ENCODE measurements around the gene BYSL. TPM values are rescaled to one million over a fixed set of nuclear protein-coding genes. Genes with fewer than 3 reads are reported as not detected.

The BYSL gene
- total RNA-seq, 1 donor from 2014 or later: 16.9 TPM

GRCh38 chr6:41922154-41922553 is 855 bp downstream of the BYSL start:
- no peaks in the 10 kb centered on the region for H3K27me3 ChIP-seq (ENCODE audit: control insufficient read depth, insufficient read depth, low read length)
- DNase-seq (ENCODE audit: low read depth): no peak
- no peak for TF ChIP-seq CTCF (IDR thresholded peaks at IDR 0.05; ENCODE audit: insufficient read depth, low read length, poor library complexity, severe bottlenecking)
- peak overlapping the region; percentile 98 for H3K4me3 ChIP-seq (ENCODE audit: low read depth, low read length)
- peaks cover 2% of the 10 kb centered on the region for H3K36me3 ChIP-seq (ENCODE audit: control insufficient read depth, insufficient read depth, low read length)

GRCh38 chr6:41927253-41927652 is 6.0 kb downstream of the BYSL start:
- TF ChIP-seq CTCF (IDR thresholded peaks at IDR 0.05; ENCODE audit: insufficient read depth, low read length, poor library complexity, severe bottlenecking): no peak
- no peak for DNase-seq (ENCODE audit: low read depth)
- H3K27me3 ChIP-seq (ENCODE audit: control insufficient read depth, insufficient read depth, low read length): no peaks in the 10 kb centered on the region
- H3K4me3 ChIP-seq (ENCODE audit: low read depth, low read length): no peak overlapping the region
- peaks cover 4% of the 10 kb centered on the region for H3K36me3 ChIP-seq (ENCODE audit: control insufficient read depth, insufficient read depth, low read length)

- DNase-seq (ENCODE audit: low read depth): no peak
- TF ChIP-seq CTCF (IDR thresholded peaks at IDR 0.05; ENCODE audit: insufficient read depth, low read length, poor library complexity, severe bottlenecking): no peak
- peaks cover 3% of the 10 kb centered on the region for H3K36me3 ChIP-seq (ENCODE audit: control insufficient read depth, insufficient read depth, low read length)
- no peaks in the 10 kb centered on the region for H3K27me3 ChIP-seq (ENCODE audit: control insufficient read depth, insufficient read depth, low read length)
- no peak overlapping the region for H3K4me3 ChIP-seq (ENCODE audit: low read depth, low read length)
These were observed 8.6 kb downstream of the BYSL start for GRCh38 chr6:41929924-41930323.

- no peak for TF ChIP-seq CTCF (IDR thresholded peaks at IDR 0.05; ENCODE audit: insufficient read depth, low read length, poor library complexity, severe bottlenecking)
- no peak overlapping the region for H3K4me3 ChIP-seq (ENCODE audit: low read depth, low read length)
- H3K27me3 ChIP-seq (ENCODE audit: control insufficient read depth, insufficient read depth, low read length): no peaks in the 10 kb centered on the region
- no peak for DNase-seq (ENCODE audit: low read depth)
- H3K36me3 ChIP-seq (ENCODE audit: control insufficient read depth, insufficient read depth, low read length): peaks cover 5% of the 10 kb centered on the region
These were observed 10.5 kb downstream of the BYSL start for GRCh38 chr6:41931792-41932191.

GRCh38 chr6:41932378-41932777 is 11.1 kb downstream of the BYSL start:
- H3K36me3 ChIP-seq (ENCODE audit: control insufficient read depth, insufficient read depth, low read length): peaks cover 5% of the 10 kb centered on the region
- DNase-seq (ENCODE audit: low read depth): no peak
- no peak for TF ChIP-seq CTCF (IDR thresholded peaks at IDR 0.05; ENCODE audit: insufficient read depth, low read length, poor library complexity, severe bottlenecking)

More at GRCh38 chr6:41932378-41932777, 11.1 kb downstream of the BYSL start:
- Histone ChIP-seq H3K27me3 (ENCODE audit: control insufficient read depth, insufficient read depth, low read length) (no peaks in the 10 kb centered on the region), H3K4me3 (ENCODE audit: low read depth, low read length) (no peak overlapping the region)
